Effector memory CD4-positive, alpha-beta T cell (primary cell): ENCODE data around the gene CD1B.
"Not testable (repeated sequence)": the region's sequence is repeated elsewhere in the genome, so short reads cannot be mapped to it uniquely, and the experiment has no call there.

Experiments
- DNase-seq, 3 donors: peaks; one replicate each; pipeline ENCODE4 v3.0.0-alpha.2; 2020
- H3K27ac ChIP-seq: 2 replicates; pipeline ENCODE4 v1.7.0; 2013; ENCODE audit warnings: mild to moderate bottlenecking, low read length, moderate library complexity; ENCODE audit not compliant: insufficient read depth, poor library complexity, severe bottlenecking
- H3K27me3 ChIP-seq: replicated peaks from 2 replicates; pipeline ENCODE4 v1.7.0; 2013; ENCODE audit warnings: mild to moderate bottlenecking, low read length; ENCODE audit not compliant: insufficient read depth, control insufficient read depth, poor library complexity, severe bottlenecking
- H3K36me3 ChIP-seq: 2 replicates; pipeline ENCODE4 v1.7.0; 2013; ENCODE audit warnings: mild to moderate bottlenecking, low read length, moderate library complexity; ENCODE audit not compliant: control insufficient read depth, insufficient read depth
- H3K4me1 ChIP-seq: 2 replicates; pipeline ENCODE4 v1.7.0; 2013; ENCODE audit warnings: low read length, mild to moderate bottlenecking; ENCODE audit not compliant: control insufficient read depth, insufficient read depth, poor library complexity, severe bottlenecking
- H3K4me3 ChIP-seq: 2 replicates; pipeline ENCODE4 v1.7.0; 2013; ENCODE audit warnings: low read length, low read depth, mild to moderate bottlenecking; ENCODE audit not compliant: insufficient read depth, poor library complexity, severe bottlenecking
- H3K9me3 ChIP-seq: 2 replicates; pipeline ENCODE4 v1.7.0; 2013; ENCODE audit warnings: mild to moderate bottlenecking, low read length, moderate library complexity; ENCODE audit not compliant: control insufficient read depth

Gene CD1B

DNA sequence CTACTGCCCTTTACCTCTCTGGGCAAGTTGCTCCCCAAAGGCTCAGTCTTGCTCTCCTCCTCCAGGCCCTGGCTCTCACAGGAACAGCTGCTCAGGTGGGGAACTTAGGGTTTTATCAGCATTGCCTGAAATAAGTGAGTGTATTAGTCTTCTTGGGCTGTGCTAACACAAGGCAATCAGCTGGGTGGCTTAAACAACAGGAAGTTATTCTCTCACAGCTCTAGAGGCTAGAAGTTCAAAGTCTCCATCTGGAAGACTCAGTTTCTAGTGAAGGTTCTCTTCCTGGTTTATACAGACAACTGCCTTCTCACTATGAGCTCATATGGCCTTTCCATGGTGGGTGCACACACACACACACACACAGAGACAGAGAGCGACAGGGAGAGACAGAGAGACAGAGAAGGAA lies 44.4 kb downstream of the CD1B start:
- Histone ChIP-seq H3K4me3 (no peak overlapping the region), H3K9me3 (no peaks in the 10 kb centered on the region), H3K27ac (no peak overlapping the region), H3K4me1 (no peaks in the 10 kb centered on the region), H3K27me3 (no peaks in the 10 kb centered on the region), H3K36me3 (no peaks in the 10 kb centered on the region)
- no peak for DNase-seq

DNA sequence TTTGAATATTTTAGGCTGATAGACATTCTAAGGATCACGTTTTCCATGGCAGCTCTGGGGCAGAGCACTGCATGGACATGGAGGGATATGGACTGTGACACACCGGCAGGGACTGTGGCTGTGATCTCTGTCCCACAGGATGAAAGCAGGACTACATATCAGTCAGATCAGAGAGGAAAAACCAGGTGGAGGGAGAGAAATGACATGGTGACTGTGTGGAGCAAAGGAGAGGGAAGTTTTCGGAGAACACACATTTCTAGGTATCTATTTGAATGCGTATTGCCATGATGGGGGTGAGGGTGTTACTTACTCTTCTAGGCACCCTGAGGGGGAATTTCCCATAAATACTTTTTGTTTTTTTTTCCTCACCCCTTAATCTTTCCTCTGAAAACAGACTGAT lies 44.8 kb downstream of the CD1B start:
- no peak overlapping the region for H3K27ac ChIP-seq

DNA sequence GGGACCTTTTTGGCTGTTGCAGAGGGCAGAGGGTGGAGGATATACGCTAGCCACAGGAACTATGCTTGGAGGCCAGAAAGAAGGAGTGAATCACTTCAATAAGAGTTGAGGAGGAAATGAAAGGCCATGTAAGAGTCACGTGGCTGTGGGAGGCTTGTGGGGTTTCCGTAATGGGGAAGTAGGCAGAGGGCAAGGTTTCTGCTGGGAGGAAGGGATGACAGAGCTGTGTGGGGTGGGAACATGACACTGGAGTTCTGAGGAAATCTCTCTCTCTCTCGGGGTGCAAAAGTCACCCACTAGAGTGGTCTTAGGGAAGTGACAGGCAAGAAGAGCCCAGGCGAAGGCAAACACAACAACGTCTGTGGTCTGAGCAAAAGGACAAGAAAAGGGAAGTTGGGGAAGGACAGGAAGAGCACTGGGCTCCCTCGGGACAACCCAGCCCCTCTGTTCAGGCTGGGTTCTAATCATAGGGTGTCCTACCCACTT lies 45.5 kb downstream of the CD1B start:
- Histone ChIP-seq H3K27ac (no peak overlapping the region), H3K4me1 (no peaks in the 10 kb centered on the region), H3K27me3 (no peaks in the 10 kb centered on the region), H3K36me3 (no peaks in the 10 kb centered on the region), H3K9me3 (no peaks in the 10 kb centered on the region), H3K4me3 (no peak overlapping the region)
- no peak for DNase-seq

More for the DNA sequence above, 44.8 kb downstream of the CD1B start:
- DNase-seq, result no peak
- Histone ChIP-seq H3K36me3 (no peaks in the 10 kb centered on the region), H3K27me3 (no peaks in the 10 kb centered on the region), H3K9me3 (no peaks in the 10 kb centered on the region), H3K4me1 (no peaks in the 10 kb centered on the region), H3K4me3 (no peak overlapping the region)

DNA sequence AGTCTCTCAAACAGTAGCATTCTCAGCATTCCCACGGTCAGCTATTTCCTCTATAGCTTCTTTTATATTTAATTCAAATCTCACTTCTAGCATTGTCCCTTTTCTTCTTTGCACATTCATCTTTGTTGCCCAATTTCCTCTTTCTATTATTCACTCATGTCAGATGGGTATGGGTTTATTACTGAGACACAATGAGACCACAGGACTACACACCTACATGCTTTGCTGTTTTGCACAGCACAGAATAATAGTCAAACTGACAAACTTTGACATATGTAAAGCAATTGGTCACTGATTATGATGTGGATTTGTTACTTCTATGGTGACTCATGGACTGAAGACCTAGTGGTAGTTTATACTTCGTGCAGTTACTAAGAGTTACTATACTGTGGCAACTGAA lies 47.4 kb downstream of the CD1B start:
- Histone ChIP-seq H3K27ac (no peak overlapping the region), H3K4me3 (no peak overlapping the region), H3K9me3 (no peaks in the 10 kb centered on the region), H3K27me3 (no peaks in the 10 kb centered on the region), H3K36me3 (no peaks in the 10 kb centered on the region), H3K4me1 (no peaks in the 10 kb centered on the region)
- DNase-seq, result no peak

DNA sequence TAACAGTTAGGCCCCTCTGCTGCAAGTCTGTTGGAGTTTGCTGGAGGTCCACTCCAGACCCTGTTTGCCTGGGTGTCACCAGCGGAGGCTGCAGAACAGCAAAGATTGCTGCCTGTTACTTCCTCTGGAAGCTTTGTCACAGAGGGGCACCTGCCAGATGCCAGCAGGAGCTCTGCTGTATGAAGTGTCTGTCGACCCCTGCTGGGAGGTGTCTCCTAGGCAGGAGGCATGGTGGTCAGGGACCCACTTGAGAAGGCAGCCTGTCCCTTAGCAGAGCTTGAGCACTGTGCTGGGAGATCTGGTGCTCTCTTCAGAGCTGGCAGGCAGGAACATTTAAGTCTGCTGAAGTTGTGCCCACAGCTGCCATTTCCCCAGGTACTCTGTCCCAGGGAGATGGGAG lies 48.9 kb downstream of the CD1B start:
- not testable (repeated sequence) for H3K9me3 ChIP-seq, H3K27me3 ChIP-seq, H3K4me1 ChIP-seq, H3K4me3 ChIP-seq, H3K27ac ChIP-seq, H3K36me3 ChIP-seq, DNase-seq
